Gastrocnemius medialis (tissue), 4 donors: ENCODE measurements around the gene CDK2AP2. TPM values are rescaled to one million over a fixed set of nuclear protein-coding genes. Genes with fewer than 3 reads are reported as not detected.

Experiments used
- ATAC-seq, 2 donors: fragments of 150-250 bp; one replicate each; pipeline ENCODE4 v1.9.1; 2016
- DNase-seq, 2 donors: peaks; one replicate each; pipeline ENCODE4 v3.0.0-alpha.2; 2019
- H3K27ac ChIP-seq, 4 donors: fragments of 200-600 bp; sonication (generic); 1 replicate in 1 of 4; 2 replicates in 3 of 4; pipeline ENCODE4 v1.5.1; 2016 to 2018; ENCODE audit warnings: mild to moderate bottlenecking in 2 of 4, moderate library complexity in 1 of 4
- H3K27me3 ChIP-seq, 3 donors: fragments of 200-600 bp; sonication (generic) in 2 of 3; 1 replicate in 1 of 3; 2 replicates in 2 of 3; pipeline versions ENCODE4 v1.5.1 to v1.6.0; 2016 to 2019; ENCODE audit warnings: mild to moderate bottlenecking in 1 of 3, moderate library complexity in 1 of 3
- H3K36me3 ChIP-seq, 2 donors: fragments of 200-600 bp; sonication (generic) in 1 of 2; one replicate each; pipeline ENCODE4 v1.5.1; 2017 to 2018
- H3K4me1 ChIP-seq, 2 donors: fragments of 200-600 bp; sonication (generic) in 1 of 2; one replicate each; pipeline ENCODE4 v1.5.1; 2016 to 2017; ENCODE audit warnings: mild to moderate bottlenecking in 2 of 2
- H3K4me3 ChIP-seq, 4 donors: fragments of 200-600 bp; sonication (generic) in 3 of 4; 1 replicate in 1 of 4; 2 replicates in 3 of 4; pipeline ENCODE4 v1.5.1; 2016 to 2019; ENCODE audit warnings: mild to moderate bottlenecking in 2 of 4
- H3K9me3 ChIP-seq, 3 donors: fragments of 200-600 bp; sonication (generic) in 2 of 3; 1 replicate in 1 of 3; 2 replicates in 2 of 3; pipeline ENCODE4 v1.5.1; 2016 to 2019
- CTCF ChIP-seq, 5 experiments: fragments of 450-650 bp in 3 of 5; fragments of 200-600 bp in 2 of 5; sonication (generic) in 2 of 5; IDR thresholded peaks in 4 of 5; conservative IDR thresholded peaks in 1 of 5; 1 replicate in 4 of 5; 2 replicates in 1 of 5; pipeline ENCODE4 v1.5.1; 2016 to 2019; ENCODE audit warnings: antibody characterized with exemption in 5 of 5, mild to moderate bottlenecking in 3 of 5, moderate library complexity in 3 of 5
- POLR2A ChIP-seq, 2 donors: fragments of 450-650 bp; IDR thresholded peaks; one replicate each; pipeline ENCODE4 v1.6.1; 2017; ENCODE audit warnings: antibody characterized with exemption in 2 of 2, mild to moderate bottlenecking in 2 of 2, moderate library complexity in 2 of 2
- in situ Hi-C, 4 donors: fragments of 200-750 bp; cut with MboI; loops; one replicate each; pipeline versions ENCODE4 v1.15.0 to v1.8.0; 2017; ENCODE audit warnings: low sequenced_read_pairs in 4 of 4
- intact Hi-C: fragments of 100-400 bp; cut with DNase I; formaldehyde crosslinking; loops from one replicate; pipeline ENCODE4 v1.15.1; 2023; ENCODE audit warnings: low total_unique reads
- total RNA-seq, 4 donors: library from RNA; depleted of rRNA; stranded (reverse); fragments of >200 nt; gene quantifications; one replicate each; pipeline versions ENCODE4 v1.1.0 to v1.2.3, GENCODE V29; 2016

The CDK2AP2 gene
- total RNA-seq, 4 donors from 2014 or later: 24.1 to 47.5 (median 37.3) TPM

- no peak for DNase-seq
- Histone ChIP-seq H3K27me3 (no peaks in the 10 kb centered on the region), H3K9me3 (no peaks in the 10 kb centered on the region), H3K4me1 (peaks cover 9 to 14% of the 10 kb centered on the region in 2 donors), H3K4me3 (no peak overlapping the region), H3K36me3 (peaks cover 0 to 21% of the 10 kb centered on the region in 2 donors), H3K27ac (no peak overlapping the region)
- no peak for ATAC-seq
- TF ChIP-seq POLR2A (IDR thresholded peaks at IDR 0.05): no peak
- no peak for TF ChIP-seq CTCF (IDR thresholded peaks at IDR 0.05 in 4 of 5, conservative IDR thresholded peaks at IDR 0.05 in 1 of 5)
- in situ Hi-C loops: no loop called here
- intact Hi-C loops: no loop called here
These were observed 23.1 kb downstream of the CDK2AP2 start for GRCh38 chr11:67484847-67485311.

DNA sequence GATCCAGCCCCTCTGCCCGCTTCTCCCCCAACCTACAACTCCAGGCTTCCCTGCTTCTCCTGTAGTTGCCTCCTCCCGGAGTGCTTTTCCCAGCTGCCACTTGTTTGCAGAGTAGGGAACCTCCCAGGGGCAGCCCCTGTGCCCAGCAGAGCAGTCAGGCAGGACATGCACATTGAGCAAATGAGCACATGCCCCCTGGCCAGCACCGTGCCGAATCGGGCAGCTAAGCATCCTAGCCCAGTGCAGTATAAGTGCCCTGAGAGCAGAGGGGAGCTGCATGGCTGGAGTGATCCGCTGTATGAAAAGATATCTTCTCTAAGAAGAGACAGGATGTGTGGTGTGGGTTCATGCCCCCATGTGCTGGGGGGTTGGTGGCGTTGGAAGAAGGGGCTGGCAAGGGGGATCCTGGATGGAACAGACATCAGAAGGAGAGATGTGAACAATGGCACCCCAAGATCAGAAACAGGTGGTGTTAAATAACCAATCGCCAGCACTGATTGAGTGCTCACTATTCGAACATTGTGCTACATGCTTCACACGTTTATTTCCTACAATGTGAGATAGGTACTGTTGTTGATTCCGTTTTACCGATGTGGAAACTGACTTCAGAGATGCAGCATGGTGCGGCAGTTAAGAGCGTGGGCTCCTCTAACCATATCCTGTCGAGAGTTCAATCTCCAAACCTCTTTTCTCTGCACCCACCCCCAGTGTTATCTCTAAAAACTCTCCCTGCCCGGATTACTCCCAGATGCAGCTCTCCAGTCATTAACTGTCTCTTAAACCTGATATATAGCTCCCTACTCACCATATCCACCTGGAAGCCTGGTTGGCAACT lies 23.9 kb downstream of the CDK2AP2 start:
- in situ Hi-C loops (no loop called here), intact Hi-C loops (loop anchor here (1.0 to 2.0 kb wide), 2 partner anchors 23 to 83 kb away; partner anchors contain the start of gene PPP1CA)
- Histone ChIP-seq H3K36me3 (peaks cover 0 to 13% of the 10 kb centered on the region in 2 donors), H3K9me3 (no peaks in the 10 kb centered on the region), H3K4me3 (peak overlapping the region; percentile 64 to 70 (median 66)), H3K4me1 (peaks cover 9 to 14% of the 10 kb centered on the region in 2 donors), H3K27me3 (no peaks in the 10 kb centered on the region), H3K27ac (peak overlapping the region in 1 of 4 donors; percentile 90)
- TF ChIP-seq CTCF (IDR thresholded peaks at IDR 0.05 in 4 of 5, conservative IDR thresholded peaks at IDR 0.05 in 1 of 5): no peak
- no peak for TF ChIP-seq POLR2A (IDR thresholded peaks at IDR 0.05)
- no peak for ATAC-seq
- DNase-seq: no peak

GRCh38 chr11:67482827-67483798 lies 24.8 kb downstream of the CDK2AP2 start, which contains the start of gene AIP:
Gene AIP (plus strand): TSS chr11:67483026. CDS start chr11:67483159, 133 bp downstream.
- intact Hi-C loops: loop anchor here (1.0 to 2.0 kb wide), 2 partner anchors 24 to 82 kb away; partner anchors contain the start of gene PPP1CA
- DNase-seq: peak; percentile 96 to 98
- in situ Hi-C loops: no loop called here

More at GRCh38 chr11:67482827-67483798, 24.8 kb downstream of the CDK2AP2 start, which contains the start of gene AIP:
- Histone ChIP-seq H3K4me1 (peaks cover 9 to 14% of the 10 kb centered on the region in 2 donors), H3K27ac (peak within 1 kb of the TSS; percentile 83 to 90 (median 86)), H3K4me3 (peak within 1 kb of the TSS; percentile 64 to 70 (median 66)), H3K9me3 (no peaks in the 10 kb centered on the region), H3K27me3 (no peaks in the 10 kb centered on the region), H3K36me3 (peaks cover 0 to 12% of the 10 kb centered on the region in 2 donors)
- TF ChIP-seq POLR2A (IDR thresholded peaks at IDR 0.05) (peak; percentile 24 to 53), CTCF (IDR thresholded peaks at IDR 0.05 in 4 of 5, conservative IDR thresholded peaks at IDR 0.05 in 1 of 5) (peak in 2 of 5 experiments; percentile 24 to 25)
- peak; percentile 100 for ATAC-seq
